ENCODE measurements around the gene RCAN1. TPM values are rescaled to one million over a fixed set of nuclear protein-coding genes. Genes with fewer than 3 reads are reported as not detected.

Gene RCAN1
- total RNA-seq, 1 donor from 2014 or later, result 17.6 TPM

Other genes with a start within 250 kb of the RCAN1 start
- 23.7 and 23.9 TPM in 2 replicates for gene SMIM11, start 239.6 kb downstream of the RCAN1 start, total RNA-seq
- gene SMIM34, start 191.2 kb downstream of the RCAN1 start, total RNA-seq, result not detected in 2 replicates
- gene KCNE1, start 102.9 kb downstream of the RCAN1 start, total RNA-seq, result 0.28 TPM in 1 of 2 replicates, not detected in the other
- gene CLIC6, start 53.9 kb upstream of the RCAN1 start, total RNA-seq, result not detected in 2 replicates

Measured in activated CD4-positive, alpha-beta T cell treated with anti-CD3 and anti-CD28 coated beads, Interleukin-2, amount 10 ng/mL, durations not matched to agents 24 days and 14 days (primary cell).